Gastrocnemius medialis (tissue), 4 donors: Measurements from ENCODE around the gene DYSF. TPM values are rescaled to one million over a fixed set of nuclear protein-coding genes. Genes with fewer than 3 reads are reported as not detected.

Experiments used
- ATAC-seq, 2 donors: fragments of 150-250 bp; one replicate each; pipeline ENCODE4 v1.9.1; 2016
- DNase-seq, 2 donors: peaks; one replicate each; pipeline ENCODE4 v3.0.0-alpha.2; 2019
- H3K27ac ChIP-seq, 4 donors: fragments of 200-600 bp; sonication (generic); 1 replicate in 1 of 4; 2 replicates in 3 of 4; pipeline ENCODE4 v1.5.1; 2016 to 2018; ENCODE audit warnings: mild to moderate bottlenecking in 2 of 4, moderate library complexity in 1 of 4
- H3K27me3 ChIP-seq, 3 donors: fragments of 200-600 bp; sonication (generic) in 2 of 3; 1 replicate in 1 of 3; 2 replicates in 2 of 3; pipeline versions ENCODE4 v1.5.1 to v1.6.0; 2016 to 2019; ENCODE audit warnings: mild to moderate bottlenecking in 1 of 3, moderate library complexity in 1 of 3
- H3K36me3 ChIP-seq, 2 donors: fragments of 200-600 bp; sonication (generic) in 1 of 2; one replicate each; pipeline ENCODE4 v1.5.1; 2017 to 2018
- H3K4me1 ChIP-seq, 2 donors: fragments of 200-600 bp; sonication (generic) in 1 of 2; one replicate each; pipeline ENCODE4 v1.5.1; 2016 to 2017; ENCODE audit warnings: mild to moderate bottlenecking in 2 of 2
- H3K4me3 ChIP-seq, 4 donors: fragments of 200-600 bp; sonication (generic) in 3 of 4; 1 replicate in 1 of 4; 2 replicates in 3 of 4; pipeline ENCODE4 v1.5.1; 2016 to 2019; ENCODE audit warnings: mild to moderate bottlenecking in 2 of 4
- H3K9me3 ChIP-seq, 3 donors: fragments of 200-600 bp; sonication (generic) in 2 of 3; 1 replicate in 1 of 3; 2 replicates in 2 of 3; pipeline ENCODE4 v1.5.1; 2016 to 2019
- CTCF ChIP-seq, 5 experiments: fragments of 450-650 bp in 3 of 5; fragments of 200-600 bp in 2 of 5; sonication (generic) in 2 of 5; IDR thresholded peaks in 4 of 5; conservative IDR thresholded peaks in 1 of 5; 1 replicate in 4 of 5; 2 replicates in 1 of 5; pipeline ENCODE4 v1.5.1; 2016 to 2019; ENCODE audit warnings: antibody characterized with exemption in 5 of 5, mild to moderate bottlenecking in 3 of 5, moderate library complexity in 3 of 5
- POLR2A ChIP-seq, 2 donors: fragments of 450-650 bp; IDR thresholded peaks; one replicate each; pipeline ENCODE4 v1.6.1; 2017; ENCODE audit warnings: antibody characterized with exemption in 2 of 2, mild to moderate bottlenecking in 2 of 2, moderate library complexity in 2 of 2
- in situ Hi-C, 4 donors: fragments of 200-750 bp; cut with MboI; loops; one replicate each; pipeline versions ENCODE4 v1.15.0 to v1.8.0; 2017; ENCODE audit warnings: low sequenced_read_pairs in 4 of 4
- intact Hi-C: fragments of 100-400 bp; cut with DNase I; formaldehyde crosslinking; loops from one replicate; pipeline ENCODE4 v1.15.1; 2023; ENCODE audit warnings: low total_unique reads
- total RNA-seq, 4 donors: library from RNA; depleted of rRNA; stranded (reverse); fragments of >200 nt; gene quantifications; one replicate each; pipeline versions ENCODE4 v1.1.0 to v1.2.3, GENCODE V29; 2016

The DYSF gene
- total RNA-seq, 4 donors from 2014 or later: 40.7 to 267 (median 153) TPM

GRCh38 chr2:71614976-71615766 is 161.8 kb downstream of the DYSF start:
- peak; percentile 61 to 82 for DNase-seq
- Histone ChIP-seq H3K27me3 (no peaks in the 10 kb centered on the region), H3K4me1 (peaks cover 33 to 42% of the 10 kb centered on the region in 2 donors), H3K4me3 (no peak overlapping the region), H3K27ac (peak overlapping the region; percentile 80 to 87 (median 86)), H3K9me3 (no peaks in the 10 kb centered on the region), H3K36me3 (peaks cover 0 to 28% of the 10 kb centered on the region in 2 donors)
- ATAC-seq: peak; percentile 74 to 79
- in situ Hi-C loops: loop anchor here (10.0 to 25.0 kb wide), 2 partner anchors 172 to 190 kb away; no protein-coding TSS in a partner anchor
- TF ChIP-seq POLR2A (IDR thresholded peaks at IDR 0.05): peak in 1 of 2 donors; percentile 33
- no peak for TF ChIP-seq CTCF (IDR thresholded peaks at IDR 0.05 in 4 of 5, conservative IDR thresholded peaks at IDR 0.05 in 1 of 5)
- intact Hi-C loops: loop anchor here (5.0 to 10.0 kb wide), 3 partner anchors 72 to 537 kb away; no protein-coding TSS in a partner anchor

GRCh38 chr2:71615767-71616730 is 162.7 kb downstream of the DYSF start:
- DNase-seq (no peak), ATAC-seq (peak in 1 of 2 donors; percentile 1)
- H3K27me3 ChIP-seq: no peaks in the 10 kb centered on the region
- in situ Hi-C loops: loop anchor here (10.0 to 25.0 kb wide), 2 partner anchors 171 to 189 kb away; no protein-coding TSS in a partner anchor
- H3K36me3 ChIP-seq: peaks cover 0 to 25% of the 10 kb centered on the region in 2 donors
- TF ChIP-seq POLR2A (IDR thresholded peaks at IDR 0.05) (no peak), CTCF (IDR thresholded peaks at IDR 0.05 in 4 of 5, conservative IDR thresholded peaks at IDR 0.05 in 1 of 5) (no peak)
- H3K4me1 ChIP-seq: peaks cover 33 to 42% of the 10 kb centered on the region in 2 donors
- intact Hi-C loops: loop anchor here (2.0 to 10.0 kb wide), 3 partner anchors 71 to 269 kb away; no protein-coding TSS in a partner anchor
- peak overlapping the region; percentile 80 to 87 (median 86) for H3K27ac ChIP-seq
- H3K4me3 ChIP-seq: no peak overlapping the region
- H3K9me3 ChIP-seq: no peaks in the 10 kb centered on the region

GRCh38 chr2:71617266-71617665 is 163.9 kb downstream of the DYSF start:
- in situ Hi-C loops: loop anchor here (10.0 to 25.0 kb wide), 2 partner anchors 170 to 188 kb away; no protein-coding TSS in a partner anchor
- Histone ChIP-seq H3K27ac (peak overlapping the region in 1 of 4 donors; percentile 86), H3K4me1 (peaks cover 33 to 42% of the 10 kb centered on the region in 2 donors), H3K9me3 (no peaks in the 10 kb centered on the region), H3K36me3 (peaks cover 0 to 13% of the 10 kb centered on the region in 2 donors), H3K27me3 (no peaks in the 10 kb centered on the region), H3K4me3 (no peak overlapping the region)
- DNase-seq (no peak), ATAC-seq (no peak)
- TF ChIP-seq CTCF (IDR thresholded peaks at IDR 0.05 in 4 of 5, conservative IDR thresholded peaks at IDR 0.05 in 1 of 5) (no peak), POLR2A (IDR thresholded peaks at IDR 0.05) (no peak)
- intact Hi-C loops: loop anchor here (2.0 to 10.0 kb wide), 3 partner anchors 70 to 268 kb away; no protein-coding TSS in a partner anchor
